T-cell (primary cell): ENCODE measurements around the gene BAIAP2L1. TPM values are rescaled to one million over a fixed set of nuclear protein-coding genes. Genes with fewer than 3 reads are reported as not detected.

ENCODE experiments used
- ATAC-seq, 4 experiments: fragments of 200-7000 bp in 3 of 4; fragments of 150-1000 bp in 1 of 4; cut with Tn5 transposase; replicated peaks in 1 of 4; 1 replicate in 3 of 4; 2 replicates in 1 of 4; pipeline ENCODE4 v1.10.0; 2021; ENCODE audit warnings: moderate library complexity in 3 of 4, mild to moderate bottlenecking in 2 of 4, moderate number of reproducible peaks in 1 of 4
- CTCF ChIA-PET, 2 donors: fragments of 300-600 bp; sonication (Branson Sonifier 250); formaldehyde crosslinking; loops; one replicate each; lab custom pipeline; 2022; ENCODE audit warnings: antibody characterized with exemption in 2 of 2; lab: Charles Lee
- POLR2A ChIA-PET, 2 donors: fragments of 300-600 bp; sonication (Branson Sonifier 250); formaldehyde crosslinking; loops; one replicate each; lab custom pipeline; 2022; ENCODE audit warnings: antibody characterized with exemption in 2 of 2; lab: Charles Lee
- DNase-seq, 35 experiments: peaks; one replicate each; pipeline versions ENCODE4 v3.0.0 to v3.0.0-alpha.2; 2013 to 2023
- H3K27ac ChIP-seq: one replicate; pipeline ENCODE4 v1.5.1; 2013; ENCODE audit warnings: low read length
- H3K27me3 ChIP-seq, 2 experiments: replicated peaks in 1 of 2; 1 replicate in 1 of 2; 2 replicates in 1 of 2; pipeline versions ENCODE4 v1.6.1 to v1.7.0; 2013; ENCODE audit warnings: low read length in 1 of 2, mixed read lengths in 1 of 2; ENCODE audit not compliant: control insufficient read depth in 2 of 2, insufficient read depth in 2 of 2; ENCODE audit errors: extremely low read depth in 1 of 2
- H3K36me3 ChIP-seq, 2 donors: 1 replicate in 1 of 2; 2 replicates in 1 of 2; pipeline versions ENCODE4 v1.6.1 to v1.7.0; 2013; ENCODE audit warnings: low read length in 1 of 2; ENCODE audit not compliant: control insufficient read depth in 2 of 2, insufficient read depth in 1 of 2; ENCODE audit errors: extremely low read depth in 1 of 2
- H3K4me1 ChIP-seq, 2 experiments: 1 replicate in 1 of 2; 2 replicates in 1 of 2; pipeline versions ENCODE4 v1.6.1 to v1.7.0; 2013; ENCODE audit warnings: low read length in 2 of 2, mixed read lengths in 1 of 2; ENCODE audit not compliant: insufficient read depth in 2 of 2, control insufficient read depth in 1 of 2; ENCODE audit errors: extremely low read depth in 1 of 2
- H3K4me3 ChIP-seq, 2 donors: 1 replicate in 1 of 2; 2 replicates in 1 of 2; pipeline versions ENCODE4 v1.5.1 to v1.7.0; 2013; ENCODE audit warnings: mild to moderate bottlenecking in 2 of 2, low read length in 1 of 2, moderate library complexity in 1 of 2; ENCODE audit not compliant: control insufficient read depth in 1 of 2; ENCODE audit errors: extremely low read depth in 1 of 2
- H3K9me3 ChIP-seq: 2 replicates; pipeline ENCODE4 v1.7.0; 2013
- H3K27ac Mint-ChIP-seq, 2 donors: one replicate each; pipeline ENCODE4 v1.8.0; 2020 to 2021; ENCODE audit warnings: mild to moderate bottlenecking in 2 of 2, mixed read lengths in 2 of 2
- H3K27me3 Mint-ChIP-seq, 2 donors: one replicate each; pipeline ENCODE4 v1.8.0; 2021 to 2022; ENCODE audit warnings: mixed read lengths in 2 of 2
- H3K36me3 Mint-ChIP-seq: one replicate; pipeline ENCODE4 v1.8.0; 2021; ENCODE audit warnings: mixed read lengths
- H3K4me1 Mint-ChIP-seq, 3 donors: one replicate each; pipeline ENCODE4 v1.8.0; 2020 to 2022; ENCODE audit warnings: mixed read lengths in 3 of 3, mild to moderate bottlenecking in 1 of 3
- H3K4me3 Mint-ChIP-seq, 3 donors: one replicate each; pipeline ENCODE4 v1.8.0; 2020 to 2022; ENCODE audit warnings: mild to moderate bottlenecking in 3 of 3, mixed read lengths in 3 of 3, moderate library complexity in 3 of 3
- H3K9me3 Mint-ChIP-seq, 3 donors: one replicate each; pipeline ENCODE4 v1.8.0; 2020 to 2022; ENCODE audit warnings: mixed read lengths in 3 of 3
- WGBS: methylation state at CpG from one replicate; pipeline ENCODE4 v1.1.5; 2013; ENCODE audit warnings: missing lambda C conversion rate; ENCODE audit not compliant: insufficient coverage; 5-methylcytosine and 5-hydroxymethylcytosine counted together
- total RNA-seq, 35 experiments: library from RNA in 6 of 35; stranded (reverse) in 6 of 35; fragments of 120-200 nt in 1 of 35; gene quantifications; one replicate each; pipeline versions ENCODE4 v1.2.1 to v1.2.4 and lab custom pipeline; 2013 to 2026

Gene BAIAP2L1
- total RNA-seq, 5 donors from 2014 or later (not counting 1 experiment from before 2014, with no cell fraction given) = 0.92 to 2.6 (median 1.5) TPM

DNA sequence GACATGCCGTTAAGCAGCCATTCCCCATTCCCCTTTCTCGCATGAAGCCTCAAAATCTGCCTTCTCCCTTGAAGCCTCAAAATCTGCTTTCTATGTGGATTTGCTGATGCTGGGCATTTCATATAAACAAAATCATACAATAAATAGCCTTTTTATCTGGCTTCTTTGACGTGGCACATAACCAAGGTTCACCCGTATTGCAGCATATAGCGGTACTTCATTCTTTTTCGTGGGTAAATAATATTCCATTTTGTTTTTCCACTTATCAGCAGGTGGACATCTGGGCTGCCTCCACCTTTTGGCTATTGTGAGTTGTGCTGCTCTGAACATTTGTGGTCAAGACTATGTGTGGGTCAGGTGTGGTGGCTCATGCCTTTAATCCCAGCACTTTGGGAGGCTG, 62.4 kb downstream of the BAIAP2L1 start:
- Mint-ChIP-seq H3K9me3 (peaks cover 3 to 7% (median 4%) of the 10 kb centered on the region in 3 donors), H3K36me3 (no peaks in the 10 kb centered on the region), H3K4me3 (no peak overlapping the region), H3K4me1 (no peaks in the 10 kb centered on the region), H3K27ac (no peak overlapping the region), H3K27me3 (peaks cover 0 to 2% of the 10 kb centered on the region in 2 donors)
- ATAC-seq (no peak), DNase-seq (no peak)
- Histone ChIP-seq H3K27me3 (no peaks in the 10 kb centered on the region), H3K4me3 (no peak overlapping the region), H3K4me1 (no peaks in the 10 kb centered on the region), H3K36me3 (no peaks in the 10 kb centered on the region), H3K27ac (no peak overlapping the region), H3K9me3 (no peaks in the 10 kb centered on the region)
- ChIA-PET POLR2A (no interaction called here), CTCF (no interaction called here)
- no CpG with 5 or more reads among the region's 6 CpGs for WGBS

DNA sequence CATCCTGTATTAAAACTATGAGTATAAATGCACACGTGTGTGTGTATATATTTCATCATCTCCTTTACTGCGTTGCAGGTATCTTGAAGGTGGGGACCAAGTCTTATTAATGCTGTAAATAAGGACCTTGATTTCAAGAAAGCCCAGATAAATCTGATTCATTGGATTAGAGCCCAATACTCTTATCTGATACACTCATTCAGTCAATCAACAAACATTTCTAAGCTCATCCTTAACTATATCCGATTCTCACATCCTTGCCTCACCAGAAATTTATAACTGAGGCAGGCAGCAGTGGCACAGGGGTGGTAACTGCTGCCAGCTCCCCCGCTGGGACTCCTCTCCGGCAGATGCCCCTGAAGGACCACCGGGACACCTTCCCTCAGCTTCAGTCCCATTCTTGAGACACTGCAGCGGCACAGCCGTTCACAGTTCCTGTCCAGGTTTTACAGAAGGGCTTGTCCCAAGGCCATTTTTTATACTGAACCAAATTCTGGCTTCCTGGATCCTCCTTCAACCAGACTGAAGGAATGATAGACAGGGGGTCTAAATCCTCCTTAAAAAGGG, 65.4 kb downstream of the BAIAP2L1 start:
- DNase-seq = no peak
- Mint-ChIP-seq H3K27me3 (peaks cover 0 to 2% of the 10 kb centered on the region in 2 donors), H3K4me3 (no peak overlapping the region), H3K9me3 (peaks cover 3 to 14% (median 4%) of the 10 kb centered on the region in 3 donors), H3K27ac (no peak overlapping the region), H3K4me1 (no peaks in the 10 kb centered on the region), H3K36me3 (no peaks in the 10 kb centered on the region)
- H3K27me3 ChIP-seq = peaks cover 0 to 2% of the 10 kb centered on the region in 2 experiments
- ATAC-seq = no peak
- WGBS = 97% methylated on average over 5 of the region's 8 CpGs
- H3K9me3 ChIP-seq = no peaks in the 10 kb centered on the region
- ChIA-PET POLR2A (no interaction called here), CTCF (no interaction called here)
- no peaks in the 10 kb centered on the region for H3K4me1 ChIP-seq
- no peak overlapping the region for H3K4me3 ChIP-seq
- H3K27ac ChIP-seq = no peak overlapping the region
- no peaks in the 10 kb centered on the region for H3K36me3 ChIP-seq

DNA sequence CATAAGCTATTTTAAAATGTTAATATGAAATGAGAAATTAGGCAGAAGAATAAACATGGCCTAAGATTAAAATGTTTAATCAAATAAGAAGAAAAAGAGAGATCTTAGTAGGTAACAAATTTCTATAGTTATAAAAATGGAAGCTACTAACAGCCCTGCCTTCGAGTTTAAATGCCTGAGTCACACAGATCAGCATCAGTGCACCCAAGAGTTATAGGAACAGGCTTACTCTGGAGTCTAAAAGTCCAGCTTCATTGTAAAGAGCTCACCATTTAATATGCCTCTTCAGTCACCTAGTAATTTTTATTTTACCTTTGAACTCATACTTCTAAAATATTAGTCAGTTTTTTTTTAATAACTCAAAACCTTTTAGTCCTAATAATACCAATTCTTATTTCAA, 66.8 kb downstream of the BAIAP2L1 start:
- Mint-ChIP-seq H3K4me3 (no peak overlapping the region), H3K27me3 (peaks cover 0 to 2% of the 10 kb centered on the region in 2 donors), H3K4me1 (no peaks in the 10 kb centered on the region), H3K9me3 (peaks cover 1 to 12% (median 5%) of the 10 kb centered on the region in 3 donors), H3K27ac (no peak overlapping the region), H3K36me3 (no peaks in the 10 kb centered on the region)
- ChIA-PET POLR2A (no interaction called here), CTCF (no interaction called here)
- WGBS = no CpG with 5 or more reads among the region's 1 CpG
- peaks cover 0 to 2% of the 10 kb centered on the region in 2 experiments for H3K27me3 ChIP-seq
- no peaks in the 10 kb centered on the region for H3K4me1 ChIP-seq
- H3K4me3 ChIP-seq = no peak overlapping the region
- no peaks in the 10 kb centered on the region for H3K9me3 ChIP-seq
- no peak for DNase-seq
- H3K27ac ChIP-seq = no peak overlapping the region
- ATAC-seq = no peak
- H3K36me3 ChIP-seq = no peaks in the 10 kb centered on the region

DNA sequence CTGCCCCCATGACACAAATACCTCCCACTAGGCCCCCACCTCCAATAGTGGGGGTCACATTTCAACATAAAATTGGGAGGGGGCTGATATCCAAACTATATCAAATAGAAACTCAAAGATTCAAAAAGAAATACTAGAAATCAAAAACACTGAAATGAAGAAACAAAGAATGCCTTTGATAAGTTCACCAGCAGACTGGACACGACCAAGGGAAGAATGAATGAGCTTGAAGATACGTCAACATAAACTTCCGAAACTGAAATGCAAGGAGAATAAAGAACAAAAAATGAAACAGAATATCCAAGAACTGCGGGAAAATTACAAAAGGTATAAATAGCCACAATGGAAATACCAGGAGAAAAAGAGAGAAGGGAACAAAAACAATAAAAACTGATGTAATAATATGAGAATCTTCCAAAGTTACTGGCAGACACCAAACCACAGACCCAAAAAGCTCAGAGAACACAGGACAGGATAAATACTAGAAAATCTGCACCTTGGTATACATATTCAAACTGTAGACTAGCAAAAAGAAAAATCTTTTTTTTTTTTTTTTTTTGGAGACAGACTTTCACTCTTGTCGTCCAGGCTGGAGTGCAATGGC, 69.9 kb downstream of the BAIAP2L1 start:
- ATAC-seq (no peak), DNase-seq (no peak)
- H3K4me3 Mint-ChIP-seq = no peak overlapping the region
- Histone ChIP-seq H3K4me1 (no peaks in the 10 kb centered on the region), H3K9me3 (no peaks in the 10 kb centered on the region), H3K27me3 (peaks cover 0 to 2% of the 10 kb centered on the region in 2 experiments), H3K27ac (no peak overlapping the region), H3K36me3 (no peaks in the 10 kb centered on the region), H3K4me3 (no peak overlapping the region)
- no peaks in the 10 kb centered on the region for H3K4me1 Mint-ChIP-seq
- ChIA-PET CTCF (interaction anchor here in 1 of 2 donors (0.7 kb wide), 1 partner anchor 1612 kb away, joined by 4 read pairs; no protein-coding TSS in a partner anchor), POLR2A (interaction anchor here in 1 of 2 donors (0.6 kb wide), 1 partner anchor 112 kb away, joined by 3 read pairs; no protein-coding TSS in a partner anchor)
- H3K27ac Mint-ChIP-seq = no peak overlapping the region
- H3K36me3 Mint-ChIP-seq = no peaks in the 10 kb centered on the region
- H3K9me3 Mint-ChIP-seq = peaks cover 0 to 7% (median 4%) of the 10 kb centered on the region in 3 donors
- 96% methylated on average over 3 of the region's 5 CpGs for WGBS
- peaks cover 0 to 4% of the 10 kb centered on the region in 2 donors for H3K27me3 Mint-ChIP-seq

DNA sequence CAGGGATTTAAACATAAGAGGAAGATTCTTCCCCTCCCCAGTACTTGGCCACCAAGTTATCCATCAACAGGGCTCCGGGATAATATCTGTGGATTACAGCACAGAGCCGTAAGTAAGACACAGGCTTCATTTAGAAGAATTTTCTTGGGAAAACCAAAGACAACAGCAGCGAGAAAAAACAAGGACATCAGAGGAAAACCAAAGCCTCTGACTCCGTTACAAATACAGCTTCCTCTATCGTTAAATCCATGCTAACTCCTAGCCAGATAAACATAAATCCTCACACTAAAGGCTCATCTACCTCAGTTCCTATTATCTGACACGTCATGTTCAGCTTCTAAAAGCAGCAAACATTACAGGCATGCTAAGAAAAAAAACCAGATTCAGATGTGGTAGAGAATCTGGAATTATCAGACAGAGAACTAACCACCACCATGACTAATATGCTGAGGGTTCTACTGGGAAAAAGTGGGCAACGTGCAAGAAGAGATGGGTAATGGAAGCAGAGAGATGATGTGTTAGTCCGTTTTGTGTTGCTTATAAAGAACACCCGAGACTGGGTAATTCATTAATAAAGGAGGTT, 71.0 kb downstream of the BAIAP2L1 start:
- Histone ChIP-seq H3K27ac (no peak overlapping the region), H3K4me3 (no peak overlapping the region), H3K4me1 (no peaks in the 10 kb centered on the region), H3K9me3 (no peaks in the 10 kb centered on the region), H3K36me3 (no peaks in the 10 kb centered on the region), H3K27me3 (peaks cover 0 to 2% of the 10 kb centered on the region in 2 experiments)
- H3K4me3 Mint-ChIP-seq = no peak overlapping the region
- peaks cover 0 to 7% (median 4%) of the 10 kb centered on the region in 3 donors for H3K9me3 Mint-ChIP-seq
- H3K4me1 Mint-ChIP-seq = no peaks in the 10 kb centered on the region
- 90% methylated on average over 5 of the region's 9 CpGs for WGBS
- peaks cover 0 to 2% of the 10 kb centered on the region in 2 donors for H3K27me3 Mint-ChIP-seq
- H3K27ac Mint-ChIP-seq = no peak overlapping the region
- H3K36me3 Mint-ChIP-seq = no peaks in the 10 kb centered on the region
- DNase-seq (no peak), ATAC-seq (no peak)
- ChIA-PET POLR2A (no interaction called here), CTCF (interaction anchor here in 1 of 2 donors (0.6 kb wide), 1 partner anchor 220 kb away, joined by 5 read pairs; no protein-coding TSS in a partner anchor)

DNA sequence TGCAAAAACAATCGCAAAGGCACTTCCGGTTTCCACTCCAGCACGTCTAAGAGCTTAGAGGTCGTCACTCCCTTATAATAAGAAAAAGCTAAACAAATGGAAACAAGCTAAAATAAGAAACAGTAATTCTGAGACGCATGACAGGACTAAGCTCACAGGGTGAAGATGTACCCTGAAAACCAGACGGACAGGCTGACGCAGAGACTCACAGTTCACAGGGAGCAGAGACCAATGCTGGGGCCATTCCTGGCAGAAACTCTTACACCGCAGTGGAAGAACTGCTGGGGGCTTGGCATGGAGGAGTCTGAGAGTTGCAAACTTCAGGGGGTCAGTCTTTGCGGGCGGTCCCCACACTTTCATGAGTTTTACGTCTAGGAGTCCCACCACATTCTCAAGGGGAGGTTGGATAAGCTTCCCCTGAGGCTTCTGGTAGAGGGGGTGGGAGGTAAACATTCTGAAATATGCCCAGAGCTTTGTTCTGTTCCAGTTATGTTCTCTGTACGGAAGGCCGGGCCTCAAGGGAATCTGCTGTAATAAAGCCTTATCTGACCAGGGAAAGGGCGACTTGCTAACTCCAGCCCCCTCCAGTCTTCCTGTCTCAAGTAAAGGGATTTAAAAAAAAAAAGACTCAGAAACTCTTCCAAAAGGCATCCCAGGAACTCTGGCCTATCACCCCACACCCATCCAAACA, 71.6 kb downstream of the BAIAP2L1 start:
- no peaks in the 10 kb centered on the region for H3K36me3 ChIP-seq
- no peak for DNase-seq
- peaks cover 0 to 2% of the 10 kb centered on the region in 2 experiments for H3K27me3 ChIP-seq
- Mint-ChIP-seq H3K4me3 (no peak overlapping the region), H3K27ac (no peak overlapping the region), H3K36me3 (no peaks in the 10 kb centered on the region), H3K9me3 (peaks cover 0 to 7% (median 4%) of the 10 kb centered on the region in 3 donors), H3K27me3 (peaks cover 0 to 2% of the 10 kb centered on the region in 2 donors), H3K4me1 (no peaks in the 10 kb centered on the region)
- no peak for ATAC-seq
- H3K4me3 ChIP-seq = no peak overlapping the region
- CTCF ChIA-PET = interaction anchor here in 1 of 2 donors (0.5 kb wide), 1 partner anchor 12 kb away, joined by 3 read pairs; no protein-coding TSS in a partner anchor
- H3K27ac ChIP-seq = no peak overlapping the region
- no peaks in the 10 kb centered on the region for H3K9me3 ChIP-seq
- no peaks in the 10 kb centered on the region for H3K4me1 ChIP-seq
- POLR2A ChIA-PET = no interaction called here
- WGBS = 86% methylated on average over 9 of the region's 14 CpGs
